Liver (tissue), 3 donors: Measurements from ENCODE around the gene TRA2B.

ENCODE experiments used
- CTCF ChIP-seq: fragments of 150-350 bp; IDR thresholded peaks from 2 replicates; pipeline ENCODE4 v1.5.1; 2017; ENCODE audit warnings: improper control_type of control experiment, low read depth, low read length; ENCODE audit not compliant: missing input control
- HNF4A ChIP-seq, 2 donors: conservative IDR thresholded peaks; 2 replicates each; pipeline ENCODE4 v1.6.1; 2016; ENCODE audit warnings: antibody characterized with exemption in 2 of 2, mild to moderate bottlenecking in 2 of 2
- MAX ChIP-seq: IDR thresholded peaks from 2 replicates; pipeline ENCODE4 v1.6.1; 2016; ENCODE audit warnings: antibody characterized with exemption
- NR2F2 ChIP-seq: IDR thresholded peaks from 2 replicates; pipeline ENCODE4 v1.6.1; 2016; ENCODE audit warnings: antibody characterized with exemption
- SP1 ChIP-seq: IDR thresholded peaks from 2 replicates; pipeline ENCODE4 v1.6.1; 2018; ENCODE audit warnings: antibody characterized with exemption, mild to moderate bottlenecking
- TAF1 ChIP-seq: conservative IDR thresholded peaks from 2 replicates; pipeline ENCODE4 v1.6.1; 2016; ENCODE audit warnings: antibody characterized with exemption, mild to moderate bottlenecking
- YY1 ChIP-seq: IDR thresholded peaks from 2 replicates; pipeline ENCODE4 v1.6.1; 2016; ENCODE audit warnings: antibody characterized with exemption, mild to moderate bottlenecking
- TF ChIP-seq, protein P1 (sequence below): IDR thresholded peaks from 2 replicates; pipeline ENCODE4 v1.6.1; 2016; ENCODE audit warnings: antibody characterized with exemption
- TF ChIP-seq, protein P2 (sequence below): IDR thresholded peaks from 2 replicates; pipeline ENCODE4 v1.6.1; 2016; ENCODE audit warnings: antibody characterized with exemption, mild to moderate bottlenecking
- donor health status: healthy.
- donor health status: healthy.

DNA sequence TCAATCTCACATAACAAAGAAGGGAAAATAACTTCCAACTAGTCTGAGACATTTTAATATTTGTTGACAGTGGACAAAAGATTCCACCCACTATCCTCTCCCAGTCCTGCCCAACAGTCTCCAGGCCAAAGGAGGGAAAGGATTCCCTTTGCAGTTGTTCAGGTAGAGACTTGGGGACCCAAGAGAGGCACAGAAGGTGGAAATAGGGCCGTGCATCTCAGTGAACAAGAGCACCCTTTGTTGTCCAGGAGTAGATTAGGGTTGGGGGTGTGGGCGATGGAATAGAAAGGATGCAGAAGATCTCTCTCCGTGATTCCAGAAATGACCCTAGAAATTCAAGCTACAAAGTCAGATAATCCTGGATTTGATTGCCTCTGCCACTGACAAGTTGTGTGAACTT, 44.8 kb upstream of the TRA2B start:
- TF ChIP-seq NR2F2: no peak
- no peak for TF ChIP-seq SP1
- TF ChIP-seq CTCF: no peak
- TF ChIP-seq, protein P1, sequence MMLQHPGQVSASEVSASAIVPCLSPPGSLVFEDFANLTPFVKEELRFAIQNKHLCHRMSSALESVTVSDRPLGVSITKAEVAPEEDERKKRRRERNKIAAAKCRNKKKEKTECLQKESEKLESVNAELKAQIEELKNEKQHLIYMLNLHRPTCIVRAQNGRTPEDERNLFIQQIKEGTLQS: no peak
- TF ChIP-seq YY1: no peak
- no peak for TF ChIP-seq TAF1
- no peak for TF ChIP-seq HNF4A (conservative IDR thresholded peaks at IDR 0.05)
- TF ChIP-seq, protein P2, sequence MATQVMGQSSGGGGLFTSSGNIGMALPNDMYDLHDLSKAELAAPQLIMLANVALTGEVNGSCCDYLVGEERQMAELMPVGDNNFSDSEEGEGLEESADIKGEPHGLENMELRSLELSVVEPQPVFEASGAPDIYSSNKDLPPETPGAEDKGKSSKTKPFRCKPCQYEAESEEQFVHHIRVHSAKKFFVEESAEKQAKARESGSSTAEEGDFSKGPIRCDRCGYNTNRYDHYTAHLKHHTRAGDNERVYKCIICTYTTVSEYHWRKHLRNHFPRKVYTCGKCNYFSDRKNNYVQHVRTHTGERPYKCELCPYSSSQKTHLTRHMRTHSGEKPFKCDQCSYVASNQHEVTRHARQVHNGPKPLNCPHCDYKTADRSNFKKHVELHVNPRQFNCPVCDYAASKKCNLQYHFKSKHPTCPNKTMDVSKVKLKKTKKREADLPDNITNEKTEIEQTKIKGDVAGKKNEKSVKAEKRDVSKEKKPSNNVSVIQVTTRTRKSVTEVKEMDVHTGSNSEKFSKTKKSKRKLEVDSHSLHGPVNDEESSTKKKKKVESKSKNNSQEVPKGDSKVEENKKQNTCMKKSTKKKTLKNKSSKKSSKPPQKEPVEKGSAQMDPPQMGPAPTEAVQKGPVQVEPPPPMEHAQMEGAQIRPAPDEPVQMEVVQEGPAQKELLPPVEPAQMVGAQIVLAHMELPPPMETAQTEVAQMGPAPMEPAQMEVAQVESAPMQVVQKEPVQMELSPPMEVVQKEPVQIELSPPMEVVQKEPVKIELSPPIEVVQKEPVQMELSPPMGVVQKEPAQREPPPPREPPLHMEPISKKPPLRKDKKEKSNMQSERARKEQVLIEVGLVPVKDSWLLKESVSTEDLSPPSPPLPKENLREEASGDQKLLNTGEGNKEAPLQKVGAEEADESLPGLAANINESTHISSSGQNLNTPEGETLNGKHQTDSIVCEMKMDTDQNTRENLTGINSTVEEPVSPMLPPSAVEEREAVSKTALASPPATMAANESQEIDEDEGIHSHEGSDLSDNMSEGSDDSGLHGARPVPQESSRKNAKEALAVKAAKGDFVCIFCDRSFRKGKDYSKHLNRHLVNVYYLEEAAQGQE: no peak
- no peak for TF ChIP-seq MAX
